Pancreas (tissue), 10 donors: ENCODE results near the gene CIBAR2. TPM values are rescaled to one million over a fixed set of nuclear protein-coding genes. Genes with fewer than 3 reads are reported as not detected.
A peak's percentile ranks its signal among the peaks of the same experiment; 100 is the strongest.

Experiments used
- ATAC-seq, 4 donors: fragments of 200-7000 bp; cut with Tn5 transposase; one replicate each; pipeline versions ENCODE4 v1.8.0 to v1.9.1; 2020; ENCODE audit warnings: mild to moderate bottlenecking in 4 of 4, moderate library complexity in 4 of 4
- DNase-seq, 6 donors: peaks; one replicate each; pipeline ENCODE4 v3.0.0-alpha.2; 2020
- FAIRE-seq: peaks from 2 replicates; lab custom pipeline; 2012; peaks lifted over from hg19 to GRCh38; lab: Jason Lieb, UNC
- H3K27ac ChIP-seq, 4 donors: fragments of 200-600 bp; sonication (generic); 1 replicate in 3 of 4; 2 replicates in 1 of 4; pipeline versions ENCODE4 v1.5.0 to v1.8.0; 2020
- H3K27me3 ChIP-seq, 4 donors: fragments of 200-600 bp; one replicate each; pipeline ENCODE4 v1.8.0; 2021
- H3K36me3 ChIP-seq, 3 donors: fragments of 200-600 bp; sonication (generic) in 1 of 3; one replicate each; pipeline versions ENCODE4 v1.5.0 to v1.8.0; 2020 to 2021
- H3K4me1 ChIP-seq, 3 donors: fragments of 200-600 bp; one replicate each; pipeline ENCODE4 v1.8.0; 2021
- H3K4me3 ChIP-seq, 4 donors: fragments of 200-600 bp; sonication (generic) in 2 of 4; one replicate each; pipeline versions ENCODE4 v1.5.0 to v1.8.0; 2020 to 2021
- H3K9me3 ChIP-seq, 4 donors: fragments of 200-600 bp; one replicate each; pipeline ENCODE4 v1.8.0; 2021
- CTCF ChIP-seq, 4 donors: fragments of 200-600 bp; sonication (generic) in 3 of 4; IDR thresholded peaks; one replicate each; pipeline versions ENCODE4 v1.5.0 to v1.8.0; 2021; ENCODE audit warnings: antibody characterized with exemption in 4 of 4
- WGBS, 2 donors: extraction: QIAGEN DNeasy Blood & Tissue Kit; methylation state at CpG; one replicate each; pipeline ENCODE4 v1.1.7; 2013; 5-methylcytosine and 5-hydroxymethylcytosine counted together
- intact Hi-C, 3 donors: fragments of 100-400 bp; cut with DNase I; formaldehyde crosslinking; loops; one replicate each; pipeline versions ENCODE4 v1.11.1 to v1.14.2; 2022
- polyA plus RNA-seq, 2 donors: library from polyadenylated mRNA; stranded (reverse); fragments of 200-250 nt; gene quantifications; one replicate each; pipeline ENCODE4 v1.2.3, GENCODE V29; 2013
- total RNA-seq, 6 donors: library from RNA; stranded (reverse); fragmentation: NEBNext Ultra II Directional in 4 of 6; extraction: Animal tissue kit (Norgen Biotek cat#: 25700) in 4 of 6; gene quantifications; one replicate each; pipeline versions ENCODE4 v1.2.1 to v1.2.4, GENCODE V29; 2021 to 2023
- donor health status: healthy with polysubstance abuse.
- donor health status: DM: no; HTN: no; CAD: no; lungs with moderate emphysema.
- donor health status: DM: no; HTN: no; CAD: no.
- donor health status: control.
- donor health status: control.
- donor health status: Bipolar disorder and iron deficiency.
- donor health status: DM: yes; HTN: yes; CAD: no.
- donor health status: DM: no; HTN: no; CAD: no.
- donor health status: DM: no; HTN: no; CAD: no.
- donor health status: DM: yes; HTN: yes; CAD: no.

CIBAR2 gene
- total and polyA plus RNA-seq, 8 donors: 0.05 TPM; not detected in 7

- H3K36me3 ChIP-seq: no peaks in the 10 kb centered on the region
- H3K27ac ChIP-seq: peak overlapping the region in 2 of 4 donors; percentile 52 to 61
- no peaks in the 10 kb centered on the region for H3K9me3 ChIP-seq
- ATAC-seq (peak; percentile 92 to 98 (median 96)), FAIRE-seq (no peak), DNase-seq (peak; percentile 80 to 99 (median 90))
- TF ChIP-seq CTCF (IDR thresholded peaks at IDR 0.05): peak; percentile 86 to 98 (median 92)
- intact Hi-C loops: loop anchor here in 2 of 3 donors (10.0 kb wide), 2 partner anchors 110 to 140 kb away; no protein-coding TSS in a partner anchor
- peak overlapping the region in 2 of 4 donors; percentile 2 to 4 for H3K4me3 ChIP-seq
- no peaks in the 10 kb centered on the region for H3K27me3 ChIP-seq
- no peaks in the 10 kb centered on the region for H3K4me1 ChIP-seq
- WGBS, 2 donors: 8 to 10% methylated on average over 20 of the region's 20 CpGs
These were observed 2.8 kb upstream of the CIBAR2 start for GRCh38 chr16:85114909-85115567.

- Histone ChIP-seq H3K27ac (no peak overlapping the region), H3K9me3 (no peaks in the 10 kb centered on the region), H3K27me3 (no peaks in the 10 kb centered on the region), H3K4me3 (no peak overlapping the region), H3K36me3 (no peaks in the 10 kb centered on the region), H3K4me1 (no peaks in the 10 kb centered on the region)
- WGBS, 2 donors: 61 to 63% methylated on average over 14 of the region's 14 CpGs
- no peak for DNase-seq
- FAIRE-seq: no peak
- no peak for ATAC-seq
- TF ChIP-seq CTCF (IDR thresholded peaks at IDR 0.05): no peak
- intact Hi-C loops: loop anchor here in 2 of 3 donors (10.0 kb wide), 2 partner anchors 111 to 141 kb away; no protein-coding TSS in a partner anchor
These were observed 1.6 kb upstream of the CIBAR2 start for GRCh38 chr16:85113913-85114312.

GRCh38 chr16:85113168-85113733 lies 979 bp upstream of the CIBAR2 start:
- no peak for TF ChIP-seq CTCF (IDR thresholded peaks at IDR 0.05)
- FAIRE-seq (no peak), ATAC-seq (no peak), DNase-seq (no peak)
- intact Hi-C loops: loop anchor here in 2 of 3 donors (10.0 kb wide), 2 partner anchors 112 to 142 kb away; no protein-coding TSS in a partner anchor
- H3K27me3 ChIP-seq: no peaks in the 10 kb centered on the region
- H3K4me3 ChIP-seq: no peak overlapping the region
- no peak overlapping the region for H3K27ac ChIP-seq
- no peaks in the 10 kb centered on the region for H3K9me3 ChIP-seq
- 84 to 86% methylated on average over 14 of the region's 14 CpGs for WGBS, 2 donors
- H3K36me3 ChIP-seq: no peaks in the 10 kb centered on the region
- H3K4me1 ChIP-seq: no peaks in the 10 kb centered on the region

- H3K4me3 ChIP-seq: no peak overlapping the region
These were observed 1.1 kb downstream of the CIBAR2 start for GRCh38 chr16:85111184-85111583.

More at GRCh38 chr16:85111184-85111583, 1.1 kb downstream of the CIBAR2 start:
- DNase-seq (no peak), ATAC-seq (no peak), FAIRE-seq (no peak)
- H3K27ac ChIP-seq: no peak overlapping the region
- TF ChIP-seq CTCF (IDR thresholded peaks at IDR 0.05): no peak
- intact Hi-C loops: loop anchor here in 2 of 3 donors (10.0 kb wide), 2 partner anchors 114 to 144 kb away; no protein-coding TSS in a partner anchor
- no peaks in the 10 kb centered on the region for H3K9me3 ChIP-seq
- no peaks in the 10 kb centered on the region for H3K27me3 ChIP-seq
- H3K36me3 ChIP-seq: no peaks in the 10 kb centered on the region
- no peaks in the 10 kb centered on the region for H3K4me1 ChIP-seq
- WGBS, 2 donors: 82 to 86% methylated on average over 9 of the region's 9 CpGs
